Stimulated activated CD4-positive, alpha-beta T cell treated with anti-CD3 and anti-CD28 coated beads, Interleukin-2, amount 100 ng/mL, for 4 hours (primary cell): Measurements from ENCODE around the gene ERCC2.
"Not testable (repeated sequence)": the region's sequence is repeated elsewhere in the genome, so short reads cannot be mapped to it uniquely, and the experiment has no call there.

Source experiments
- DNase-seq: peaks from one replicate; pipeline ENCODE4 v3.0.0-alpha.2; 2020; ENCODE audit warnings: low read depth

Gene ERCC2

DNA sequence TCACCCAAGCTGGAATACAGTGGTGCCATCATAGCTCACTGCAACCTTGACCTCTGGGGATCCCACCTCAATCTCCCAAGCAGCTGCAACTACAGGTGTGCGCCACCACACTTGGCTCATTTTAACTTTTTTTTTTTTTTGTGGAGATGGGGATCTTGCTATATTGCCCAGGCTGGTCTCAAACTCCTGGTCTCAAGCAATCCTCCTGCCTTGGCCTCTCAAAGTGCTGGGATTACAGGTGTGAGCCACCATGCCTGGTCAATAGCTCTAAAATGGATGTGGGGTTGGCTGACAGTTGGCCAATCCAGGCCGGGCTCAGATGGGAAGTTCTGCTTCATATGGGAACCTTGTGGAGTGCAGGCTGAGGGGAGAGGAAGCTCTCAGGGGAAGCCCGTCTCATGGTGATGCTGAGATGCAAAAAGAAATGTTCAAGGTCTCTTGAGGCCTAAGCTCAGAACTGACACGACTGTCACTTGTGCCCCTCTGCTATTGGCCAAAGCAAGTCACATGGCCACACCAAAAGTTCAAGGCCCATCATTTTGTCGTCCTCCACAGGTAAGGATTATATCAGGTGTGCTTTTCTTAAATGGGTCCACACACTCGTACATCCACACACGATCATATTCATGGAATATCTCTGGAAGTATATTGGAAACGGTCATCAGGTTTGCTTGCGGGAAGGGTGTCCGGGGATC lies 36.6 kb downstream of the ERCC2 start:
- DNase-seq = no peak

DNA sequence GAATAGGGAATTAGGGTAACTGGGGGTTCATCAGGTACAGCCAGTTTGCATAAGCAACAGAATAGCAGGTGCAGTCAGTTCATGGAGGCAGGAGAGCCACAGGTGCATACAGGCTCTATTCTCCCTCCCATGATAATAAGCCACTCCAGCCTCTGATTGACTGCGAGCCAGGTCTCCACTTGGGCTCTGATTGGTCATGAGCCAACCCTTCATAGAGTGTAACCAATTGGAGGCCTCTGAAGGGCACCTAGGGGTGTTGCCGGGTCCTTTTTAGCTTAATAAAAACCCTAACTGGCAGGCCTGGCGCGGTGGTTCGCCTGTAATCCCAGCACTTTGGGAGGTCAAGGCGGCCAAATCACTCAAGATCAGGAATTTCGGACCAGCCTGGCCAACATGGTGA lies 39.0 kb downstream of the ERCC2 start:
- no peak for DNase-seq

DNA sequence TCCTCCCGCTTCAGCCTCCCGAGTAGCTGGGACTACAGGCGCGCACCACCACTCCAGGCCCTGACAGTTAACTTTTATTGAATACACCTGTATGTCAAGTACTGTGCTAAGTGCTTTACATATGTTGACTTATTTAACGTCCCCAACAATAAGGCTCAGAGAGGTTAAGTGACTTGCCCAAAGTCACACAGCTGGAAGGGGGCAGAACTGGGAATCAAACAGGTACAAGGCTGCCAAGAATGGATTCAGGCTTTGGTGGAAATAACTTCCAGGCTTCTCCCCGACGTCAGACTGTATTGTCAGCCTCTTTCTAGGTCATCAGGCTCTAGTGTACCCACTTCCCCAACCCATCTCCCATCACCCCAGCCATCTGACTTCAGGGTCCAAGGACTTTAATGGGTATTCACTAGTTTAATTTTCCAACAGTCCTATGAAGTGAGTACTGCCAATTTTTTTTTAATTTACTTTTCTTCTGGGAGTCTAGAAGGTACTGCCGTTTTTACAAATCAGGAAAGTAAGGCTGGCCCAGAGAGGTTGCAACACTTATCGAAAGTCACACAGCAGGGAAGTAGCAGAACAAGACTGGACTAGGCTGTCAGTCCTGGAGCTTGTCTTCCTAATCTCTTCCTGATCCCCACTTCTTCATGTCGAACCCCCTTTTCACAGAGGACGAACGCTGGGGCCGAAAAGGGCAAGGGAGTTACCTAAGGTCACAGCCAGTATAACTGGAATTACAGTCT lies 42.8 kb downstream of the ERCC2 start:
- DNase-seq = no peak

DNA sequence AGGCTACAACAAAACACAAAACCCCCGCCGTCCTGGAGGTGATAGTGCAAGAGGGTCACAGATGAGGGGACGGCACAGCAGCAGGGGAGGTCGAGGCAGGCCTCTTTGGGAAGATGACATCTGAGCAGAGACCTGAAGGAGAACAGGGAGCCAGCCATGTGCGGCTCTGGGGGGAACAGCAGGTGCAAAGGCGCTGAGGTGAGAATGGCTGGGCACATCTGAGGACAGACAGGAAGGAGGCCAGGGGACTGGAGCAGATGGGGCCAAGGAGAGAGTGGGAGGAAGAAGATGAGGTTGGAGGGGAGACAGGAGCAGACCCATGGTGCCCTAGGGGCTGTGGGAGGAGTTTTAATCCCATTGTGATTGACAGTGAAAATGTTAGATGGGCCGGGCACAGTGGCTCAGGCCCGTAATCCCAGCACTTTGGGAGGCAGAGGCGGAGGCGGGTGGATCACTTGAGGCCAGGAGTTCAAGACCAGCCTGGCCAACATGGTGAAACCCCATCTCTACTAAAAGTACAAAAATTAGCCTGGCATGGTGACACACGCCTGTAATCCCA lies 45.9 kb downstream of the ERCC2 start:
- DNase-seq = no peak

DNA sequence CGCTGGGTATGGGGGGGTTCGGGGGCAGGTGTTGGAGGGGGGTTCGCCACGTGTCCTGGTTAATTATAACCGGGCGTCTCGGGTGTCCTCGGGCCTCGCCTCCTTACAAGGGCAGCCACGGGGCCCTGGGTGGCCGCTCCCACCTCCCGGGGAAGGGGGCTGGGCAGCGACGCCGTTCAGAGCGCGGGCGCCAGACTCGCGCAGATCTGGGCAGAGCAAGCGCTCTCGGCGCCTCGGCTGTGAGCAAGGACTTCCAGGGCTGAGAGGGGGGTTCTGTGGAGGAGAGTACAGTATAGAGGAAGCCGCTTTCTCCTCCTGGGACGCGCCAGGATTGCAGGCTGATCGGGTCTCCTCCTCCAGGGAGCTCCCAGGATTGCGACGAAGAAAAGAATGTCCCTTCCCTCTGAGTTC lies 46.7 kb downstream of the ERCC2 start:
- no peak for DNase-seq

DNA sequence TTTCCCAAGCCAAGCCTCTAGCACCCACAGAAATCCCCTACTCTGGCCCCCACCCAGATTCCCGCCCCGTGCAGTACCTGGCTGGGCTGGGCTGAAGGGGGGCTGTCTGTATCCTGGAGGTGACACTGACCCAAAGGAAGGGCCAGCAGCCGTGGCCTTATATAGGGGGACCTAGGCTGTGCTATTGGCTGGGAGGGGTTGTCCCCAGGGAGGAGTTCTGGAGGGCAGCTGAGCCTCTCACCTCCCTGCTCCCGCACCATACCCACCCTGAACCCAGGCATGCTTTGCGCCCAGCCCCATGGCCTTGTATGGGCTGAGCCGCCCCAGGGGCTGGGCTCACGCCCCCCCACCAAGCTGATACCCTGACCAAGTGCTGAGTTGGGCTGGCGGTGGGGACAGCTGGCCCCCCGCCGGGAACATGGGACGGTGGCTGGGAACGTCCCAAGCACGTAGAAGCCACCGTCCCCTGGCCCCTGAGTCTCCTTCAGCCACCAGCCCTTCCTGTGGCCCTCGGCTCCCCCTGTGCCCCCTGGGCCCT lies 47.6 kb downstream of the ERCC2 start, which contains the start of gene CKM:
CKM (minus strand) TSS at position 132 of the 538 bp plus-strand sequence. CDS start 3,162 bp downstream, outside the sequence.
- no peak for DNase-seq

DNA sequence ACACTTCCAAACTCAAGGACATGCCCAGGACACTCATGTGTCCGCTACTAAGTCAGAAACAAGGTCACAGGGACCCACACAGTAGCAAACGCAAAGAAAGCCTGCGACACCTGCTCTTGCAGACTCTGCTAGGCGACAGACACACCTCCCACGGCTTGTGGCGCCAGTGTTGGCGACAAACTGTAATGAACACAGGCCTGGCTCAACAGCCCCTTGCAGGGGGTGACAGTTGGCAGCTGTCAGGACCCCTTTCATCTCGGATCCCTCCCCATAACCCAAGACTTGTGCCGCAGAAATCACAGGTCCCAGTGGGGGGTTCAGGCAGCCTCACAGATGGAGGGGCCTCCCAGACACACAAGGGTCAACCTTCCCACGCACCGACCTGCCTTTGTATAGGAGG lies 48.1 kb downstream of the ERCC2 start:
- no peak for DNase-seq

DNA sequence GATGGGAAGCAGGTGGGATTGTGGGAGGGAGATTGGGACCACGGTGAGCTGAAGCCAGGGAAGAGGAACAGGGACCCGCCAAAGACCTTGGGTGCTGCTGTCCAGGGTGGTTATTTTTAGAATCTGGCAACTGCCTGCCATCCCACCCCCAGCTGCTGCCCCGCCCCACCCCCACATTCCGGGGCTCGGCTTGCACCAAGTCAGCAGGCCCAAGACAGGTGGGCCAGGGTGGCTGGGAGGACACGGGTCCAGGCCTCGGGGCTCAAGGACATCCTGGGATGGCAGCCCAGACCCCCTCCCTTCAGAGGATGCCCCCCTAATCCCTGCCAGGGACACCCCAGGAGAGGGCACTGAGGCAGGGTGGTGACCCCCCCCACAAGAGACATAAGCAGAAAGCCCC lies 48.5 kb downstream of the ERCC2 start:
- DNase-seq = no peak

DNA sequence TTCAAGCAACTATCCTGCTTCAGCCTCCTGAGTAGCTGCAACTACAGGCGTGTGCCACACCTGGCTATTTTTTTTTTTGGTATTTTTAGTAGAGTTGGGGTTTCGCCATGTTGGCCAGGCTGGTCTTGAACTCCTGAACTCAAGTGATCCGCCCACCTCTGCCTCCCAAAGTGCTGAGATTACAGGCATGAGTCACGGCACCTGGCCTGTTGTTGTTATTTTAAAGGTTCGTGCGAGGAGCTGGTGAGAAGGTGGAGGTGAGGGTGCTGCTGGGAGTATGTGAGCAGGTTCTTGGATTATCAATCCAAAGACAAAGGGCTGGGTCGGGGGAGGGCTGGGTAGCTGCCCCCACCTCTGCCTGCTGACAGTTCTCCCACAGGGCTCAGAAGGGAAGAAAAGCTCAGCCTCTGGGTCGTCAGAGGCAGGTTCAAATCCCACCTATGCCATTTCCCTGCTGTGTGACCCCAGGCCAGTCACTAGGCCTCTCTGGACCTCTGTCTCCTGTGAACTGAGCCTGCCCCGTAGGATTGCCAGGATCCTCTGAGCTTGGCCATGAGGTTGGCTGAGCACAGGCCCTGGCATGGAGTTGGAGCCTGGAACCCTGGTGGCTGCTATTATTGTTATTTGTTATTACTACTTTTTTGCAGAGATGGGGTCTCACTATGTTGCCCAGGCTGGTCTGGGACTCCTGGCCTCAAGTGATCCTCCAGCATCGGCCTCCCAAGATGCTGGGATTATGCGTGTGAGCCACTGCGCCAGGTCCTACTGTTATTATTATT lies 49.2 kb downstream of the ERCC2 start:
- DNase-seq = no peak

DNA sequence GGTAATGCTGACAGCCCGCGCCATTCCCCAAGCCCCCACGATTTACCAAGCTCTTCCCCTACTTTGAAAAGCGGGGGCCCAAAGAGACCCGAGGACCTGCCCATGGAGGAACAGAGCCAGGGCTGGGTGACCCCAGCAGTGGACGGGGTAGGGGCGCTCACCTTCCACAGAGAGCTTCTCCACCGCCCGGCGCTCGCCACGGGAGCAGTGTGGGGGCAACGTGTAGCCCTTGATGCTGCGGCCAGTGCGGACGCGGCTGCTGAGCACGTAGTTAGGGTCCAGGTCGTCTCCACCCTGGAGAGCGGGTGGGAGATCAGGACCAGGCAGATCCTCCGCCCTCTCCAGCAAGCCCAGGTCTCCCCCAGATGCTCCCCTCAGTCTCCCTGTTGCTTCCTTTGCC lies 55.1 kb downstream of the ERCC2 start:
- DNase-seq = no peak

DNA sequence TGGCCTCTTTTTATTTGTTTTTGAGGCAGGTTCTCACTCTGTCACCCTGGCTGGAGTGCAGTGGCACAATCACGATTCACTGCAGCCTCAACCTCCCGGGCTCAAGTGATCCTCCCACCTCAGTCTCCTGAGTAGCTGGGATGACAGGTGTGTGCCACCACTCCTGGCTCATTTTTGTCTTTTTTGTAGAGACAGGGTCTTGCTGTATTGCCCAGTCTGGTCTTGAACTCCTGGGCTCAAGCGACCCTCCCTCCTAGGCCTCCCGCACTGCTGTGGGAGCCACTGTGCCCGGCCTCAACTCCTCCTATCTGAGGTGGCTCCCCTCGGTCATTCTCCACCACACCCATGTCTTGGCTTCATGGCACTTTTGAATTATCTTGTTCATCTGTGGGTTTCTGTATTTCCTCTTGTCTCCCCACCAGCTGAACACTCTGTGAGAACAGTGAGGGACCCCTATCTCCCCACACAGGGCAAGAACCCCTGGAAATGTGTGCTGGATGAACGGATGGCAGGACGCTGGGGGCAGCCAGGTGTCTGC lies 55.6 kb downstream of the ERCC2 start:
- DNase-seq = no peak

DNA sequence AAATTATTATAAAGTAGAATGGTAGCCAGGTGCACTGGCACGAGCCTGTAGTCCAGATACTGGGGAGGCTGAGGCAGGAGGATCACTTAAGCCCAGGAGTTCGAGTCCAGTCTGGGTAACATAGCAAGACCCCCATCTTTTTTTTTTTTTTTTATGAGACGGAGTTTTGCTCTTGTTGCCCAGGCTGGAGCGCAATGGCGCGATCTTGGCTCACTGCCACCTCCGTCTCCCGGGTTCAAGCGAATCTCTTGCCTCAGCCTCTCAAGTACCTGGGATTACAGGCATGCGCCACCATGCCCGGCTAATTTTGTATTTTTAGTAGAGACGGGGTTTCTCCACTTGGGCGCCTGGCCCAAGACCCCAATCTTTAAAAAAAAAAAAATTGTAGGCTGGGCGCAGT lies 58.1 kb downstream of the ERCC2 start:
- not testable (repeated sequence) for DNase-seq

DNA sequence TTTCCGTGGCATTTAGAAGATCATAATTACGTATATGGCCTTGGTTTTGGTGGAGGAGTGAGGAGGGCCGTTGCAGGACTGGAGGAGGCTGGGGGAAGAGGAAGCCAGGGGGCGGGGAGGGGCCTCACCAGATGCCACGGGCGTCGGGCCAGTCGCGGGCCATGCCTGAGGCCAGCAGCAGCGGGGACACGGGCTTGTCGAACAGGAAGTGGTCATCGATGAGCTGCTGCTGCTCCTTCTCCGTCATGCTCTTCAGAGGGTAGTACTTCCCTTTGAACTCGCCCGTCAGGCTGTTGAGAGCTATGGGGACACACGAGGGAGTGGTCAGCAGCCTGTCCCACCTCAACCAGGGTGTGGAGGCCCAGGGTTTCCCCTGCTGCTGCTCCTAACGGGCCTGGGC lies 58.8 kb downstream of the ERCC2 start:
- no peak for DNase-seq

DNA sequence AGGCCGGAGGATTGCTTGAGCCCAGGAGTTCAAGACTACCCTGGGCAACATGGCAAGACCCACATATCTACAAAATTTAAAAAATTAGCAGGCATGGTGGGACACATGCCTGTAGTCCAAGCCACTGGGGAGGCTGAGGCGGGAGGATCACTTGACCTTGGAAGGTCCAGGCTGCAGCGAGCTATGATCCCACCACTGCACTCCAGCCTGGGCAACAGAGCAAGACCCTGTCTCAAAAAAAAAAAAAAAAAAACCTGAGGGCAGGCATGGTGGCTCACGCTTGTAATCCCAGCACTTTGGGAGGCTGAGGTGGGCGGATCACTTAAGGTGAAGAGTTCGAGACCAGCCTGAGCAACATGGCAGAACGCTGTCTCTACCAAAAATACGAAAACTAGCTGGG lies 61.1 kb downstream of the ERCC2 start:
- not testable (repeated sequence) for DNase-seq

DNA sequence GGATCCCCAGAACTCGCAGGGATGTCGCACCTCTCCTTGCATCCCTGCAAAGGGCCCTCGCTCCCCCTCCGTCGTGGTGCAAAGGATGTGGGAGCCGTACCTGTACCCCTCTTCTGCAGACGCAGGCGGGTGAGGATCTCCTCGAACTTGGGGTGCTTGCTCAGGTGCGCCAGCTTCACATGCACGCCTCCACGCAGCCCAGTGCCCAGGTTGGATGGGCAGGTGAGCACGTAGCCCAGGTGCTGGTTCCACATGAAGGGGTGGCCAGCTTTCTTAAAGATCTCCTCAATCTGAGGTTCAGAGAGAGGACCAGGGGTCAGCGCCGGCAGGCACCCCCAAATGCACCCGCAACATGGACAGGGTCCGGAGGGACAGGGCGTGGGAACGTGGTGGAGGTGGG lies 63.0 kb downstream of the ERCC2 start:
- no peak for DNase-seq

DNA sequence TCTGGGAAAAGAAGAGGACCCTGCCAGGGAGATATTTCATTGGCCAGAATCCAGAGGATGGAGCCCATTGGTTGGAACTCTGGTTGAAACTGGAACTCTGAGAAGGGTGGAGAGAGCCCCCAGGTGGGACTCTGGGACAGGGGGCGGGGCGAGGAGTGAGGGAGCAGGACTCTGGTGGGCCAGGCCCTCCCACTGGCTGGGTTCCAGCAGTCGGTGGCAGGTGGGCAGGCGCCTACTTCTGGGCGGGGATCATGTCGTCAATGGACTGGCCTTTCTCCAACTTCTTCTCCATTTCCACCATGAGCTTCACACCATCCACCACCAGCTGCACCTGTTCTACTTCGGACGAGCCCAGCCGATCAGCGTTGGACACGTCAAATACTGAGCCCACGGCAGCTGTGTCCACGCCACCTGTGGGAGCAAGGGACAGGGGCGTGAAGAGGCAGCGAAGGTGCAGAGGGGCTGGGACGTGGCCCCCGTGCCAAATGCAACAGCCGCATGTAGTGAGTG lies 63.8 kb downstream of the ERCC2 start:
- no peak for DNase-seq

DNA sequence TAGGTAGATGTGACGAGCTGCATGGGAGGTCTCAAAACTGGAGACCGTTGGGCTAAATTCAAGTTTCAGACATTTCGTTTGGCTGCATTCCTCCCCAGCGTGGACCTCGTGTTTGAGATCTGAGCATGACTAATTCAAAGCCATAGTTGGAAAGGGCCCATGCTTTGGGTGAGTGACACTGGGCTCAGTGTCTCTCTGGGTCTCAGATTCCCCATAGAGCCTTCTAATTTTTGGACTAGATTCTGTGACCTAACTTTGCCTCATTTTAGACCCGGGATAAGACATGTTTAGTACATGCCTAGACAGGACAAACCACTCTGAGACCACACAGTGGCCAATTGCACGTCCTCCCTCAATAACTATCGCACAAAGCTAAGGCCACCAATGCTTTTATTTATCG lies 64.3 kb downstream of the ERCC2 start:
- DNase-seq = no peak

DNA sequence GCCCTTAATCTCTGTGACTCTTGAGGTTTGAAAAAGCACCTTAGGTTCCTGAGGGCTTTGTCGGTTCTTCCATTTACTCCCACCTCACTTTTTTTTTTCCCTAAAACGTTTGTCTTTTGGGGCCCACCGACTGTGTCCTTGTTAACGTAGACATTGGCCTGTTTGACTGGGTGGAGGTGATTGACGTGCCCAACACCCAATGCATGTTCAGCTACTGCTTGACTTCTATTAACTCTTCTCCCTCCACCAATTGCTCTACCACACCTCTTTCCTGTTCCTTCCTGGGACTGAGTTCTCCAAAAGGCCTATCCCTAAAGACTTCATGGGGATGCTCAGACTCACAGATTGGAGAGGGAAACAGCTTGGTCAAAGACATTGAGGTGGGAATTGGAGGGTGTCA lies 65.0 kb downstream of the ERCC2 start:
- no peak for DNase-seq

DNA sequence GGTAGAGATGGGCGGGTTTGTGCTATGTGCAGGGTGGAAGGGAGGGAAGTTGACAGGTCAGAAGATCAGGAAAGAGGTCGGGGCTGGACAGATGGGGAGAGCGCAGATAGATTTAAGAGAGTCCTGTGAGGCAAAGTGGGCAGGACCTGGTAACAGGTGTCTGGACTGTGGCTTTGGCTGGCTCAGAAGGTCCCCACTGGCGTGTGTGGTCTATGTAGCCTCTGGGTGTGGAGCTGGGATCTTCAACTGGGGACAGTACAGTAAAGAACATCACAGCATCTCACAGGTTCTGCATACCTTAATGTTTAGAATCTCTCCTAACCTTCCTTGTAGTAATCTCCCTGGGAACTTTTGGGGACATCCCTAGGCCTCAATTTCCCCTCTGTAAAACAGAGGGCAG lies 65.4 kb downstream of the ERCC2 start:
- DNase-seq = no peak

DNA sequence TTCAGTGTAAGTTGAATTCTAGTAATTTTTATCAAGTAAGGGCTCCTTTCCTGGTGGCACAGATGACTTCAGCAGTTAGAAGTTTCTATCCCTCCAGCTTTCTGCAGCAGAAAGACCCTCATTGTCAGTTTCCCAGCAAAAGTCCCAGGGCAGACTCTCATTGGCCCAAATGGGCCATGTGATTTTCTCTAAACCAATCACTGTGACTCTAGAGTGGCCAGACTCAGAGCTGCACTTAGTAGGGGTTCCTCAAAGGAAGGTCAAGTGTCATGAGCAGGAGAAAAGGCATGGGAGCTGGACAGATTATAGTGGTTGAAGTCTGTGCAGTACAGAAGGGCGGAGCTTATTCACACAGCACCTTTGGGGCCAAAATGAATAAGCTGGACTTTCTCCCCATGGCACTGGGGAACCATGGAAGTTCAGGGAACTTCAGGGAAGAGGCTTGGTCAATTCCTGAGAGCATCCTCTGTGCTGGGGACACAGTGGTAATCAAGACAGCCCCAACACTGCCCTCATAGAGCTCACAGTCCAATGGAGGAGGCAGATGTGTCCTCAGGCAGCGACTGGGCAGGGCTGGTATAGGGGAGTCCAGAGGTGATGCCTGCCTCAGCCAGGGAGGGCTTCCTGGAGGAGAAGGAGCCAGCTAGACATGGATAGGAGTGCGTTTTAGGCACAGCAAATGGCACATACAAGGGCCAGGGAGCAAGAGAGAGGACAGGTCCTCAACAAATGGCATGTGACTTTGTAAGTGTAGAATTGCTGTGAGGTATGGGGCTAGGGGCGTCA lies 66.0 kb downstream of the ERCC2 start:
- DNase-seq = no peak
